HG02571 (cell line): Measurements from ENCODE around the gene HECTD2.

Source experiments
- ATAC-seq: cut with Tn5 transposase; IDR thresholded peaks from one replicate; pipeline ENCODE4 v1.9.1; 2021; ENCODE audit warnings: mild to moderate bottlenecking, moderate library complexity; ENCODE audit not compliant: unreplicated experiment

HECTD2 gene

GRCh38 chr10:91465261-91465660, 55.1 kb downstream of the HECTD2 start:
- no peak for ATAC-seq

- ATAC-seq, result no peak
Observed at GRCh38 chr10:91467114-91467513, 57.0 kb downstream of the HECTD2 start.

GRCh38 chr10:91471602-91472001, 61.5 kb downstream of the HECTD2 start:
- ATAC-seq, result no peak

- no peak for ATAC-seq
Observed at GRCh38 chr10:91472911-91473310, 62.8 kb downstream of the HECTD2 start.

GRCh38 chr10:91474009-91474408, 63.9 kb downstream of the HECTD2 start:
- no peak for ATAC-seq

GRCh38 chr10:91477236-91477635, 67.1 kb downstream of the HECTD2 start:
- ATAC-seq, result no peak

- no peak for ATAC-seq
Observed at GRCh38 chr10:91479583-91479982, 69.4 kb downstream of the HECTD2 start.

GRCh38 chr10:91487911-91488582, 77.9 kb downstream of the HECTD2 start:
- no peak for ATAC-seq

GRCh38 chr10:91493313-91493712, 83.2 kb downstream of the HECTD2 start:
- ATAC-seq, result no peak

GRCh38 chr10:91495402-91495801, 85.3 kb downstream of the HECTD2 start:
- no peak for ATAC-seq

GRCh38 chr10:91496016-91496415, 85.9 kb downstream of the HECTD2 start:
- ATAC-seq, result no peak

- ATAC-seq, result no peak
Observed at GRCh38 chr10:91511549-91512330, 101.6 kb downstream of the HECTD2 start.

- no peak for ATAC-seq
Observed at GRCh38 chr10:91512458-91512857, 102.3 kb downstream of the HECTD2 start.

GRCh38 chr10:91513598-91514424, 103.7 kb downstream of the HECTD2 start:
- ATAC-seq, result no peak

- ATAC-seq, result no peak
Observed at GRCh38 chr10:91514787-91515186, 104.6 kb downstream of the HECTD2 start.

- no peak for ATAC-seq
Observed at GRCh38 chr10:91517394-91517793, 107.2 kb downstream of the HECTD2 start.

GRCh38 chr10:91519899-91520514, 109.9 kb downstream of the HECTD2 start:
- ATAC-seq, result no peak

GRCh38 chr10:91520661-91521060, 110.5 kb downstream of the HECTD2 start:
- no peak for ATAC-seq

- no peak for ATAC-seq
Observed at GRCh38 chr10:91521439-91521838, 111.3 kb downstream of the HECTD2 start.

GRCh38 chr10:91525896-91526712, 116.0 kb downstream of the HECTD2 start:
- no peak for ATAC-seq
